ENCODE data around the gene RAC2. TPM values are rescaled to one million over a fixed set of nuclear protein-coding genes. Genes with fewer than 3 reads are reported as not detected.

RAC2 gene
- total RNA-seq, 1 donor from 2014 or later: not detected

DNA sequence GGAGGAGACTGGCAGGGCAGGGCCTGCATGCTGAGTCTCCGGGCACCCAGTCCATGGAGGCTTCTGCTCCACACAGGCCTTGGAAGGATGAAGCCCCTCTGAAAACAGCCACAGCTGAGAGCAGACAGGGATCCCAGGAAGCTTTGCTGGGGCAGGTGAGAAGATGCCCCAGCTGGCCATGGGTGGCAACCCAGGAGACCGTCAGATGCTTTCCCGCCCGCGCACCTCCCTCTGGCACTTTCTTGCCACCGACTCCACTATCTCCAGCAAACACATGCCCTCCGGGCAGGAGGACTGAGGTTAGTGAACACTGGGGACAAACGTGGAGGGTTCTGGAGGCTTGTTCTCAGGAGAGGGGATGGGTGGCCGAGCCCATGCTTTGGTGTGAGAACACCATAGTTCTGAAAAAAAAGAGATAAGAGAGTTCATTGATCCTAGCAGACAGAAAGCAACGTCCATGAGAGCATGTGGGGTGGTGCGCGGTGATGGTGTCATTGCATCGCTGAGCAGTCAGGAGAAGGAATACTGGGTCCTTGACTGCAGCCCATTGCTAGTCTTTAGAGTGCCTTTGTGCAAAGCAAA lies 58.3 kb downstream of the RAC2 start:
- Mint-ChIP-seq H3K27me3 (ENCODE audit: unreplicated experiment) (peaks cover 3% of the 10 kb centered on the region), H3K4me3 (ENCODE audit: unreplicated experiment) (no peak overlapping the region), H3K4me1 (ENCODE audit: low read depth, unreplicated experiment) (peaks cover 2% of the 10 kb centered on the region), H3K9me3 (ENCODE audit: unreplicated experiment) (peaks cover 4% of the 10 kb centered on the region), H3K27ac (ENCODE audit: unreplicated experiment) (no peak overlapping the region), H3K36me3 (ENCODE audit: unreplicated experiment) (no peaks in the 10 kb centered on the region)
- TF ChIP-seq, protein P1, sequence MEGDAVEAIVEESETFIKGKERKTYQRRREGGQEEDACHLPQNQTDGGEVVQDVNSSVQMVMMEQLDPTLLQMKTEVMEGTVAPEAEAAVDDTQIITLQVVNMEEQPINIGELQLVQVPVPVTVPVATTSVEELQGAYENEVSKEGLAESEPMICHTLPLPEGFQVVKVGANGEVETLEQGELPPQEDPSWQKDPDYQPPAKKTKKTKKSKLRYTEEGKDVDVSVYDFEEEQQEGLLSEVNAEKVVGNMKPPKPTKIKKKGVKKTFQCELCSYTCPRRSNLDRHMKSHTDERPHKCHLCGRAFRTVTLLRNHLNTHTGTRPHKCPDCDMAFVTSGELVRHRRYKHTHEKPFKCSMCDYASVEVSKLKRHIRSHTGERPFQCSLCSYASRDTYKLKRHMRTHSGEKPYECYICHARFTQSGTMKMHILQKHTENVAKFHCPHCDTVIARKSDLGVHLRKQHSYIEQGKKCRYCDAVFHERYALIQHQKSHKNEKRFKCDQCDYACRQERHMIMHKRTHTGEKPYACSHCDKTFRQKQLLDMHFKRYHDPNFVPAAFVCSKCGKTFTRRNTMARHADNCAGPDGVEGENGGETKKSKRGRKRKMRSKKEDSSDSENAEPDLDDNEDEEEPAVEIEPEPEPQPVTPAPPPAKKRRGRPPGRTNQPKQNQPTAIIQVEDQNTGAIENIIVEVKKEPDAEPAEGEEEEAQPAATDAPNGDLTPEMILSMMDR (IDR thresholded peaks at IDR 0.05; ENCODE audit: partially characterized antibody, unreplicated experiment): no peak
- DNase-seq: peak; percentile 8

DNA sequence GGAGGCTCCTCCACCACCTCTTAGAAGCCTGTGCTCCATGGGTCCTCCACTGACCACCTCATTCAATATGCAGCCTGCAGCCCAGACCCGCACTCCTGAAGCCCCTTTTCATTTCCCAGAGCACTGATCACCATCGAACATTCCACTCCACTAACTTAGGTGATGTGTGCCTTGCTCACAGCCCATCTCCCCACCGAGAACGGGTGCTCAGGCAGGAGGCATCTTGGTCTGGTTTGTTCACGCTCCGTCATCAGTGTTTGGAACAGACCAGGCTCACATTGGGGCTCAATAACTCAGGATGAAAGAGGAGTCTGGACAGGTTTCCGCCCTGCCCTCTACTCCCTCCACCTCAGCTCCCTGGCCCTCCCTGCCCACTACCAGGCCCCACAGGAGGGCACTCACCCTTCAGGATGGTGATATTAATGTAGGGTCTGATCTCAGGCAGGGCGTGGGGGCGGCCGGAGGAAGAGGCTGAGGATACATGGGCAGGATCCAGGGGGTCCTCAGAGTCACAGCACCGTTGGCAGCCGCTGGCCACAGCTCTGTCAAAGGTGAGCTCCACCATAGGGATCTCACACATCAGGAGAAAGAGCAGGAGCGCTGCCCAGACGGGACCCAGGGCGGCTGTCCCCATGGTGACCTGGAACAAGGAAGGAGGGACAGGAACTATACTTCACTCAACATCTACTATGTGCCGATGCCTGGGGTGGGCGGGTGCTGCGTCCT lies 59.1 kb downstream of the RAC2 start:
- Mint-ChIP-seq H3K27ac (ENCODE audit: unreplicated experiment) (no peak overlapping the region), H3K4me3 (ENCODE audit: unreplicated experiment) (no peak overlapping the region), H3K27me3 (ENCODE audit: unreplicated experiment) (peaks cover 3% of the 10 kb centered on the region), H3K9me3 (ENCODE audit: unreplicated experiment) (peaks cover 4% of the 10 kb centered on the region), H3K4me1 (ENCODE audit: low read depth, unreplicated experiment) (peaks cover 2% of the 10 kb centered on the region), H3K36me3 (ENCODE audit: unreplicated experiment) (no peaks in the 10 kb centered on the region)
- TF ChIP-seq, protein P1 (IDR thresholded peaks at IDR 0.05; ENCODE audit: partially characterized antibody, unreplicated experiment): no peak
- peak; percentile 7 for DNase-seq

DNA sequence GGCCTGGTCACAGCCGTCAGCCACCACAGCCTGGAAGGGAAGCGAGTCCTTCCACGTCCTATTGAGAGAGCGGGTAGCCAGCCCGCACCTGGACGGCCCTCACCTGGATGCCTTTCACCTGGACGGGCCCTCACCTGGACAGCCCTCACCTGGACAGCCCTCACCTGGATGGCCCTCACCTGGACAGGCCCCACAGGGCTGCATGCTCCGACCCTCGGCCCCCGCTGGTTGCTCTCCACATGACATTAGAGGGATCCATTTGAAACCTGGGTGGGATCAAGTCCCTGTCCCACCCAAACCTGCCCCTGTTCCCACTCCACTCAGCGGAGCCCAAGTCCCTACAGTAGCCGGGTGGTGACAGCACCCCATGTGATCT lies 59.7 kb downstream of the RAC2 start:
- H3K27ac Mint-ChIP-seq (ENCODE audit: unreplicated experiment): no peak overlapping the region
- H3K4me3 Mint-ChIP-seq (ENCODE audit: unreplicated experiment): no peak overlapping the region
- no peak for DNase-seq
- H3K4me1 Mint-ChIP-seq (ENCODE audit: low read depth, unreplicated experiment): peaks cover 2% of the 10 kb centered on the region
- no peaks in the 10 kb centered on the region for H3K36me3 Mint-ChIP-seq (ENCODE audit: unreplicated experiment)
- peaks cover 3% of the 10 kb centered on the region for H3K27me3 Mint-ChIP-seq (ENCODE audit: unreplicated experiment)
- TF ChIP-seq, protein P1 (IDR thresholded peaks at IDR 0.05; ENCODE audit: partially characterized antibody, unreplicated experiment): no peak
- peaks cover 4% of the 10 kb centered on the region for H3K9me3 Mint-ChIP-seq (ENCODE audit: unreplicated experiment)

DNA sequence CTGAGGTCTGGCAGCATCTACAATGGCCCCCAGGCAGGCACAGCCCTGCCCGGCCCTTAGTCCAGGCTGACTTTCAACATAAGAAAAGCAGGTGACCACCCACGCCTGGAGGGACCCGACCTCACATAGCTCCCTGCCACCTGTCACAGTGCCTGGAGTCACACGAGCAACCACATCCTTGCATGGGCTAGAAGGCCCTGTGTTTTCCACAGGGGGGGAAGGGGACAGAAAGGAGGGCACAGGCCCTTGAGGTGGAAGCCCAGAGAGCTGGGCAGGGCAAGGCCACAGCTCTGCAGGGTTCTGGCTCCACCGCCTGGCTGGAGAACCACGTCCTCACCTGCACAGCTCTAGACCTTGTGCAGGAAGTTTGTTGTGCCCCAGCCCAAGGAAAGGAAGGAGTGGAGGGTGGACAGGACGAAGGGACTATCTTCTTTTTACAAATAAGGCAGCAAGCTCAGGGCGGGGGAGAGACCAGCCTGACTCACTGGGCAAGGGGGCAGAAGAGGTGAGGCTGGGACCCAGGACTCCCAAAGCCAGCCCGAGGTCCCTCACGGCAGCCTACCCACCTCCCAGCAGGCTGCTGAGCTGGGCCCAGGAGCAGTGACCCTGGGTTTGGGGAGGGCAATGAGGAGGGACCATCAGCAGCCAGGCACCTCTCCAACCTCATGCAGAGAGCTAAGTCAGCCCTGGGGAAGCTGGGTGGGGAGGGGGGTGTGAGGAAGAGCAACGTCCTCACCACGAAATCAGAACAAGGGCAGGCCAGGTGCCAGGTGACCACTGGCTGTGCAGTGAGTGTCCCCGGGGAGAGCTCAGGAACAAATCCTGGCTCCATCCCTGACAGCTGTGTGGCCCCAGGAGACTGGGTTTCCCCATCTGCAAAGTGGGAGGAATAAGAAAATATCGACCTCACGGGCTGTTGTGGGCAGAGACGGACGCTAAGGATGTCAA lies 60.4 kb downstream of the RAC2 start:
- H3K4me1 Mint-ChIP-seq (ENCODE audit: low read depth, unreplicated experiment): peaks cover 2% of the 10 kb centered on the region
- TF ChIP-seq, protein P1 (IDR thresholded peaks at IDR 0.05; ENCODE audit: partially characterized antibody, unreplicated experiment): no peak
- no peak overlapping the region for H3K4me3 Mint-ChIP-seq (ENCODE audit: unreplicated experiment)

More for the DNA sequence above, 60.4 kb downstream of the RAC2 start:
- Mint-ChIP-seq H3K9me3 (ENCODE audit: unreplicated experiment) (peaks cover 4% of the 10 kb centered on the region), H3K27ac (ENCODE audit: unreplicated experiment) (no peak overlapping the region), H3K36me3 (ENCODE audit: unreplicated experiment) (no peaks in the 10 kb centered on the region), H3K27me3 (ENCODE audit: unreplicated experiment) (peaks cover 3% of the 10 kb centered on the region)
- DNase-seq: peak; percentile 14
